OCI-LY3 (cell line): ENCODE data around the gene RBFOX1.

Source experiments
- EZH2phosphoT487 ChIP-seq: fragments of 200-600 bp; shearing (Covaris generic); IDR thresholded peaks from 2 replicates; pipeline ENCODE4 v1.6.1; 2018; ENCODE audit warnings: antibody characterized with exemption, mixed run types, low read depth
- TF ChIP-seq, protein P1 (sequence below): fragments of 200-600, 300-600 bp; sonication (generic); IDR thresholded peaks from 2 replicates; pipeline ENCODE4 v1.5.1; 2014; ENCODE audit warnings: antibody characterized with exemption, low read length, low read depth

DNA sequence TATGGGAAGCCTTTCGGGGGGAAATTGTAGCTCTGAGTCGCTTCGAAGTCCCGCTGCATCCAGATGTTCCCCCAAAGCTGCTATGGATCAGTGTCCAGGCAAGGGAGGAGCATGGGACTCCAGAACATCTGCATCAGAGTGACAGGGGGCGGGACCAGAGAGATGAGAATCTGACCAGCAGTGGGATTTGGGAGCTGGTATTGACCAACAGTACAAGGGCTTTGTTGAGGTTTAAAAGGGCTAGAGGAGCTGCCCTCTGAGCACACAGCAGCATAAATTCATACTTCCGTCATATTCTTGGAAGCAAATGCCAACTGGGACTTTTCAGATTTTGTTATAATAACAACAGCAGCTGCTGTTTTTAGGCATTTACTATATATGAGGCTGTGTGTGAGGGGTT, 10.6 kb downstream of the RBFOX1 start:
- TF ChIP-seq, protein P1, sequence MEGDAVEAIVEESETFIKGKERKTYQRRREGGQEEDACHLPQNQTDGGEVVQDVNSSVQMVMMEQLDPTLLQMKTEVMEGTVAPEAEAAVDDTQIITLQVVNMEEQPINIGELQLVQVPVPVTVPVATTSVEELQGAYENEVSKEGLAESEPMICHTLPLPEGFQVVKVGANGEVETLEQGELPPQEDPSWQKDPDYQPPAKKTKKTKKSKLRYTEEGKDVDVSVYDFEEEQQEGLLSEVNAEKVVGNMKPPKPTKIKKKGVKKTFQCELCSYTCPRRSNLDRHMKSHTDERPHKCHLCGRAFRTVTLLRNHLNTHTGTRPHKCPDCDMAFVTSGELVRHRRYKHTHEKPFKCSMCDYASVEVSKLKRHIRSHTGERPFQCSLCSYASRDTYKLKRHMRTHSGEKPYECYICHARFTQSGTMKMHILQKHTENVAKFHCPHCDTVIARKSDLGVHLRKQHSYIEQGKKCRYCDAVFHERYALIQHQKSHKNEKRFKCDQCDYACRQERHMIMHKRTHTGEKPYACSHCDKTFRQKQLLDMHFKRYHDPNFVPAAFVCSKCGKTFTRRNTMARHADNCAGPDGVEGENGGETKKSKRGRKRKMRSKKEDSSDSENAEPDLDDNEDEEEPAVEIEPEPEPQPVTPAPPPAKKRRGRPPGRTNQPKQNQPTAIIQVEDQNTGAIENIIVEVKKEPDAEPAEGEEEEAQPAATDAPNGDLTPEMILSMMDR: no peak
- TF ChIP-seq EZH2phosphoT487: no peak
